Kidney epithelial cell (primary cell): ENCODE data around the gene BDKRB2. TPM values are rescaled to one million over a fixed set of nuclear protein-coding genes. Genes with fewer than 3 reads are reported as not detected.

Experiments
- DNase-seq: peaks from one replicate; pipeline ENCODE4 v3.0.0-alpha.2; 2010; ENCODE audit warnings: low read depth
- H3K27me3 ChIP-seq: 2 replicates; pipeline ENCODE4 v1.6.0; 2011; ENCODE audit warnings: low read length; ENCODE audit not compliant: control insufficient read depth, insufficient read depth
- H3K36me3 ChIP-seq: 2 replicates; pipeline ENCODE4 v1.5.1; 2011; ENCODE audit warnings: low read length; ENCODE audit not compliant: control insufficient read depth, insufficient read depth
- H3K4me3 ChIP-seq: 2 replicates; pipeline ENCODE4 v1.5.1; 2011; ENCODE audit warnings: low read depth, mild to moderate bottlenecking, control low read depth, low read length
- total RNA-seq: library from RNA; depleted of rRNA; stranded (reverse); fragments of >200 nt; gene quantifications from 2 replicates; pipeline ENCODE4 v1.2.3, GENCODE V29; 2015
- TF ChIP-seq, protein P1 (sequence below): IDR thresholded peaks from 2 replicates; pipeline ENCODE4 v1.5.1; 2011; ENCODE audit warnings: mild to moderate bottlenecking, moderate library complexity, low read length, control low read depth, inconsistent platforms; ENCODE audit not compliant: insufficient read depth, poor library complexity, severe bottlenecking

The BDKRB2 gene
- 0.89 and 1.2 TPM in 2 replicates for total RNA-seq

DNA sequence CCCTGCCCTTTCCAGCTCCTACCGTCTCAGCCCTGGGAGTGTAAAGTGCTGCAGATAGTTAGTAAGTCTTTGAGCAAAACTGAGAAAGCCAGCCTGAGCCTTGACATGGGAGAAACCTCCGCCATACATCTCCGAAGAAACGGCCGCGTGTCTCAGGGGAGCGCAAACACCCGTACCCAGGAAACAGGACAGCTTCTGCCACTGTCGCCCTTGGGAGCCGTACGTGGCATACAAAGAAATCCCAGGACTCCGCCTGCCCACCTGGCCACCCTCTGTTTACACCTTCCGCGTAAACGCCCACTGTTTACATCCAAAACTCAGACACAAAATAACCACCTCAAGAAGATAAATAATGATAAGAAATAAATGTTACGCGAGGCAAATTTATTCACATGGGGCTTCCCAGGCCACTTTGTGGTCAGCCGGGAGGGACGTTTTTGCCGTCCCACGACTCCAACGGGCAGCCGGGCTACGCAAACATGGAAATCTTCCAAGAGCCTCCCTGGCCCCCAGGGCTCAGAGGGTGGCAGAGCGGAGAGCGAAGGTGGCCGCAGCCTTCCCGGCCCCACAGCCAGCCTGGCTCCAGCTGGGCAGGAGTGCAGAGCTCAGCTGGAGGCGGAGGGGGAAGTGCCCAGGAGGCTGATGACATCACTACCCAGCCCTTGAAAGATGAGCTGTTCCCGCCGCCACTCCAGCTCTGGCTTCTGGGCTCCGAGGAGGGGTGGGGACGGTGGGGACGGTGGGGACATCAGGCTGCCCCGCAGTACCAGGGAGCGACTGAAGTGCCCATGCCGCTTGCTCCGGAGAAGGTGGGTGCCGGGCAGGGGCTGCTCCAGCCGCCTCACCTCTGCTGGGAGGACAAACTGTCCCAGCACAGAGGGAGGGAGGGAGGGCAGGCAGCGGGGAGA is at the start of gene BDKRB2:
TSS of gene BDKRB2 (plus strand) at position 689 of the 908 bp plus-strand sequence. CDS start 32,269 bp downstream, outside the sequence.
- Histone ChIP-seq H3K4me3 (peak within 1 kb of the TSS; percentile 54), H3K36me3 (no peaks in the 10 kb centered on the region), H3K27me3 (no peaks in the 10 kb centered on the region)
- TF ChIP-seq, protein P1, sequence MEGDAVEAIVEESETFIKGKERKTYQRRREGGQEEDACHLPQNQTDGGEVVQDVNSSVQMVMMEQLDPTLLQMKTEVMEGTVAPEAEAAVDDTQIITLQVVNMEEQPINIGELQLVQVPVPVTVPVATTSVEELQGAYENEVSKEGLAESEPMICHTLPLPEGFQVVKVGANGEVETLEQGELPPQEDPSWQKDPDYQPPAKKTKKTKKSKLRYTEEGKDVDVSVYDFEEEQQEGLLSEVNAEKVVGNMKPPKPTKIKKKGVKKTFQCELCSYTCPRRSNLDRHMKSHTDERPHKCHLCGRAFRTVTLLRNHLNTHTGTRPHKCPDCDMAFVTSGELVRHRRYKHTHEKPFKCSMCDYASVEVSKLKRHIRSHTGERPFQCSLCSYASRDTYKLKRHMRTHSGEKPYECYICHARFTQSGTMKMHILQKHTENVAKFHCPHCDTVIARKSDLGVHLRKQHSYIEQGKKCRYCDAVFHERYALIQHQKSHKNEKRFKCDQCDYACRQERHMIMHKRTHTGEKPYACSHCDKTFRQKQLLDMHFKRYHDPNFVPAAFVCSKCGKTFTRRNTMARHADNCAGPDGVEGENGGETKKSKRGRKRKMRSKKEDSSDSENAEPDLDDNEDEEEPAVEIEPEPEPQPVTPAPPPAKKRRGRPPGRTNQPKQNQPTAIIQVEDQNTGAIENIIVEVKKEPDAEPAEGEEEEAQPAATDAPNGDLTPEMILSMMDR: no peak
- peak; percentile 62 for DNase-seq

DNA sequence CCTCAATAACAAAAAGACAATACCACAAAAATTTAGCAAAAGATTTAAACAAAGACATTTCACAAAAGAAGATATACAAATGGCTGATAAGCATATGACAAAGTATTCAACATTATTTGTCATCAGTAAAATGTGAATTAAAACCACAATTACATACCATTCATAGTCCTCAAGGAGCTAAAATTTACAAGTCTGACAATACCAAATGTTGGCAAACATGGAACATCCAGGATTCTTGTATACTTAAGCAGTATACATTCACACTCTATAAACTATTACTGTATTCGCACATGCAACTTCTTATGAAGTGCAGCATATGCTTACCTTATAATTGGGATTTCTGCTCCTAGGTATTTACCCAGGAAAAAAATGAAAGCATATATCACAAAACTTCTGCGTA is 49.7 kb upstream of the BDKRB2 start:
- H3K36me3 ChIP-seq: no peaks in the 10 kb centered on the region
- no peak overlapping the region for H3K4me3 ChIP-seq
- H3K27me3 ChIP-seq: no peaks in the 10 kb centered on the region
- no peak for DNase-seq
- TF ChIP-seq, protein P1: no peak

DNA sequence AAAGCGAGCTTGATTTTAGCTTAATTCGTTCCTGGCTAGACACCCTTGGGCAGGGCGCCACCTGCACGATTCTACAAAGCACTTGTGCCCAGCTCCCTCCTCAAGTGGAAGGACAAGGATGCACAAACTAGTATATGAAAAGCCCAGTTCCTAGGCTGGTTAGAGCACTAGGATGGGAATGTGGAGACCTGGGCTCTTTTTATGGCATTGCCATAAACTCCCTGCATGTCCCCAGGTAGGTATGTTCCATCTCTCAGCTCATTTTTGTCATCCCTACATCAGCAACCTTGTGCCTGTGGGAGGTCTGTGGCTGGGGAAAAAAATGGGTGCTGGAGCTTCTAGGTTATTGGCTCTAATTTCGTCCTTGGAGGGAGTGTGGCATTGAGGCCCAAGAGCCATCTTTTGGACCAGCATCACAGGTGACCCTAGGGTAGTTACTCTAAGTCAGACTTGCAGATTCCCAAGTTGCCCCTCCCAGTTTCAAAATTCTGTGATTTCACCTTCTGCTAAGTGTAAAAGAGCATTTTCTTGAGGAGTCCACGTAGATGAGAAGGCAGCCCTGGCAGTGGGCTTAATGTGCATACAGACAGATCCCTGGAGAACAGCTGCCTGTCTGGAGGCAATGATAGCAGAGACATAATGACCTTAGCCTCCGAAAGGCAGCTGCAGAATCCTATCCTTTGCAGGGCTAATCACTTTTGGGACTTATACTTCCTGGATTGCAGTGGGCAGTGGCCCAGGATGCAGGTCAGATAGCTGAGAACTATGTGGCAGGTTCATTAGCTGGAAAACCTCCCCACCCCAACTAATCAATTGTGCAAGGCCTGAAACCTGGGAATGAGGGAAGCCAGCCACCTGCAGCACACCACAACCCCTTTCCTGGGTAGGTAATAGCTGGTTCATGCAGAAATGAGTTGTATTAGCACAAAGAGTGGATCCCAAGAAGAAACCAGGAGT is 47.6 kb upstream of the BDKRB2 start:
- no peaks in the 10 kb centered on the region for H3K36me3 ChIP-seq
- no peak for DNase-seq
- H3K4me3 ChIP-seq: no peak overlapping the region
- TF ChIP-seq, protein P1: no peak
- H3K27me3 ChIP-seq: no peaks in the 10 kb centered on the region

DNA sequence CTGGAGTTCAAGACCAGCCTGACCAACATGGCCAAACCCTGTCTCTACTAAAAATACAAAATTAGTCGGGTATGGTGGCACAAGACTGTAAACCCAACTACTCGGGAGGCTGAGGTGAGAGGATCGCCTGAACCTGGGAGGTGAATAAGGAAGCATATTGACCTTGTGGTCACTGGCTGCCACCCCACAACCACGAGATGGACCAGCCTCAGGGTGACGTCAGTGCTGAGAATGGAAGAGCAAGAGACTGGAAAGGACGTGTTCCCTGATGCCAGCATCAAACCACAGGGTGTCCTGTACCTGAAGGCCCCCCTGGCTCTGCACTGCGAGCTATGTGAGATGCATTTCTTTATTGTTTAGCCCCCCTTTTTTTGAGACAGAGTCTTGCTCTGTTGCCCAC is 45.9 kb upstream of the BDKRB2 start:
- DNase-seq: no peak
- TF ChIP-seq, protein P1: no peak
- Histone ChIP-seq H3K27me3 (no peaks in the 10 kb centered on the region), H3K36me3 (no peaks in the 10 kb centered on the region), H3K4me3 (no peak overlapping the region)

DNA sequence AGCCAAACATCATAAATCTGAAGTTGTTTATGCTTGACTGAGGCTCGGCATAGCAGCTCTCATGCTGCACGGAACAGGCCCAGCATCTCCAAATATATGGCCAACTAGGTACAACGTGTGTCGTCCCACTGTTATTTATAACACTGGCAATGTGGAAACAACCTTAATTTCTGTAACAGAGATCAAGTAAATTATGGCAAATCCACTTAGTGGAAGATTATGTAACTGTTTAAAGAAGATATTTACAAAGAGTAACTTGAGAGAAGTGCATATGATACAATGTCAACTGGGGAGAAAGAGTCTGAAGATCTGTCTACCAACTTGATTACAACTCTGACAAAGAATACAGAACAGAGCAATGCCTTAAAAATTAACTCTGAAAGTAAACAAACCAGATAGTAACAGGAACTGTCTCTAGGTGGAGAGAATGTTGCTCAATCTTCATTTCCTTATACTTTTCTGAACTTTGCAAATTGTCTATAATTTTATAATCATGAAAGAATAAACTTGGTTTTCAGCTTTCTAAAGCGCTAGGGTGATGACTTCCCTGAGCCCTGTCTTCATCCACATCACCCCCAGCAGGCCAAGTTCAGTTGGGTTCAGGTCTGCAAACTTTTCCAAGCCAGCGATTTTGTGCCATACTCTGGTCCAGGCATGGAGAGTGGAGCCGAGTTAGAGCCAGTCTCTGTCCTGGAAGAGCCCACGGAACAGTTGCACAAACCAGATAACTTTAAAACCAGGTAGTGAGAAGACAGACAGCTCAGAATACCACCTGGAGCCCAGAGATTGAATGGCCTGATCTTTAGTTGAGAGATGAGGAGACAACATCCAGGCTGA is 44.3 kb upstream of the BDKRB2 start:
- no peaks in the 10 kb centered on the region for H3K36me3 ChIP-seq
- no peak for DNase-seq
- H3K4me3 ChIP-seq: no peak overlapping the region
- H3K27me3 ChIP-seq: no peaks in the 10 kb centered on the region
- TF ChIP-seq, protein P1: no peak
